Measurements from ENCODE around the gene ABLIM2. TPM values are rescaled to one million over a fixed set of nuclear protein-coding genes. Genes with fewer than 3 reads are reported as not detected.

The ABLIM2 gene
- total RNA-seq, 1 experiment from 2014 or later: 1.0 TPM

DNA sequence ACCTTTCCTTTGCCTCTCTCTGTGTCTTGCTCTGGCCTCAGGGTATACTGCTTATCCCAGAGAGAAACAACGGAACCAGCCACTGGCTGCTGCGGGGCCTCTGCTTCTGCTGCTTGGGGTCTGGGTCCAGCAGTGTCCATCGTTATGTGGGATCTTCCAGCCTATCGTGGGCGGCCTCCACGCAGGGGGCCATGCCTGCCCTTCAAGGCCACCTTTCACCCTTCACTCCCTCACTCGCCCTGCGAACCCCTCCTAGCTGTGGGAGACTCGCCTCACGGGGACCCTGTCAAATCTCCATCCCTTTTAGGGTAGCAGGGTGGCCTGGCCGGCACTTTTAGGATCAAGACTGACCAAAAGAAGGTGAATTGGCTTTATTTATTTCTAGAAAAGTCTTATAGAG lies 19.3 kb upstream of the ABLIM2 start:
- no peaks in the 10 kb centered on the region for H3K9me3 ChIP-seq (ENCODE audit: control insufficient read depth, low read depth, low read length)
- no peak for TF ChIP-seq CTCF (conservative IDR thresholded peaks at IDR 0.05)
- no CpG with 5 or more reads among the region's 11 CpGs for WGBS (ENCODE audit: extremely low coverage, insufficient read length, low lambda C conversion rate)

More for the DNA sequence above, 19.3 kb upstream of the ABLIM2 start:
- no peak overlapping the region for H4K91ac ChIP-seq (ENCODE audit: insufficient read length, low read depth, low read length)
- H3K79me2 ChIP-seq (ENCODE audit: insufficient read depth, low read length): no peaks in the 10 kb centered on the region
- H4K20me1 ChIP-seq (ENCODE audit: control insufficient read depth, insufficient read depth, insufficient read length): no peaks in the 10 kb centered on the region
- no peak overlapping the region for H2BK12ac ChIP-seq (ENCODE audit: insufficient read length, low read depth, low read length)
- no peak overlapping the region for H3K56ac ChIP-seq (ENCODE audit: insufficient read length, low read depth, low read length)
- H3K23ac ChIP-seq (ENCODE audit: insufficient read length, low read depth, low read length): no peak overlapping the region
- H3K4me1 ChIP-seq (ENCODE audit: insufficient read depth, low read length): no peaks in the 10 kb centered on the region
- H3K18ac ChIP-seq (ENCODE audit: insufficient read length, low read depth, low read length): no peak overlapping the region
- H3K9me3 Mint-ChIP-seq: peaks cover 4% of the 10 kb centered on the region in 2 experiments; a peak in 2 of 5 replicates
- no peak overlapping the region for H2BK15ac ChIP-seq (ENCODE audit: low read depth, low read length)
- no peaks in the 10 kb centered on the region for H3K23me2 ChIP-seq (ENCODE audit: insufficient read length, low read depth, low read length, poor library complexity, severe bottlenecking)
- no peak overlapping the region for H3K27ac ChIP-seq (ENCODE audit: insufficient read length, low read depth, low read length)
- H3K79me1 ChIP-seq (ENCODE audit: insufficient read depth, low read depth, low read length, poor library complexity, severe bottlenecking): no peaks in the 10 kb centered on the region
- no peak overlapping the region for H2BK120ac ChIP-seq (ENCODE audit: low read depth, low read length, poor library complexity, severe bottlenecking)
- H3K4me3 Mint-ChIP-seq: no peak overlapping the region
- H2BK5ac ChIP-seq (ENCODE audit: insufficient read length, low read length): no peak overlapping the region
- no peak overlapping the region for H3T11ph ChIP-seq (ENCODE audit: low read length)
- DNase-seq: no peak
- H3K27me3 ChIP-seq (ENCODE audit: insufficient read depth, low read length): no peaks in the 10 kb centered on the region
- H2BK20ac ChIP-seq (ENCODE audit: low read depth, low read length, poor library complexity, severe bottlenecking): no peak overlapping the region
- H3K4me1 Mint-ChIP-seq: peaks cover 0 to 2% of the 10 kb centered on the region in 2 experiments; a peak in 1 of 4 replicates
- H3K9ac ChIP-seq (ENCODE audit: extremely low read depth, insufficient read length, low read length): no peak overlapping the region
- H3K36me3 Mint-ChIP-seq (ENCODE audit: insufficient read depth in 1 of 3, low read depth in 3 of 3): no peaks in the 10 kb centered on the region
- no peak overlapping the region for H2AFZ ChIP-seq (ENCODE audit: low read length)
- no peak overlapping the region; the same call in 1 of the 2 replicates for H3K14ac ChIP-seq (ENCODE audit: insufficient read depth, low read length)
- H3K4me2 ChIP-seq (ENCODE audit: insufficient read depth, insufficient read length, low read length): no peak overlapping the region
- H3K27ac Mint-ChIP-seq: no peak overlapping the region
- H3K4ac ChIP-seq (ENCODE audit: low read depth, low read length): no peak overlapping the region
- no peak overlapping the region for H4K8ac ChIP-seq (replicated peaks; ENCODE audit: insufficient read length, low read depth, low read length)
- H3K27me3 Mint-ChIP-seq (ENCODE audit: low read depth): peaks cover 2% of the 10 kb centered on the region; the same call in 1 of the 2 replicates
- no peak overlapping the region for H4K5ac ChIP-seq (ENCODE audit: insufficient read length, low read depth, low read length)
- H2AK5ac ChIP-seq (ENCODE audit: insufficient read length, low read length): no peak overlapping the region
